Spleen (tissue), 7 donors: Measurements from ENCODE around the gene TENT4B.

Experiments
- POLR2A ChIP-seq, 3 donors: fragments of 450-650 bp; IDR thresholded peaks; one replicate each; pipeline ENCODE4 v1.5.1; 2017; ENCODE audit warnings: antibody characterized with exemption in 3 of 3, mild to moderate bottlenecking in 1 of 3
- POLR2AphosphoS5 ChIP-seq, 3 donors: sonication (generic); formaldehyde crosslinking; IDR thresholded peaks; one replicate each; pipeline ENCODE4 v1.5.1; 2017; ENCODE audit warnings: antibody characterized with exemption in 3 of 3
- TF ChIP-seq, protein P1 (sequence below), 11 experiments: fragments of 200-600 bp in 7 of 11; fragments of 450-650 bp in 4 of 11; sonication (generic) in 4 of 11; IDR thresholded peaks in 8 of 11; conservative IDR thresholded peaks in 3 of 11; 1 replicate in 7 of 11; 2 replicates in 4 of 11; pipeline versions ENCODE4 v1.4.0 to v1.8.0; 2016 to 2021; ENCODE audit warnings: antibody characterized with exemption in 11 of 11, inconsistent platforms in 4 of 11, mild to moderate bottlenecking in 1 of 11
- donor health status: DM: no; HTN: no; CAD: no; lungs with moderate emphysema.
- donor health status: DM: no; HTN: no; CAD: no.
- donor health status: DM: no; HTN: no; CAD: no.

DNA sequence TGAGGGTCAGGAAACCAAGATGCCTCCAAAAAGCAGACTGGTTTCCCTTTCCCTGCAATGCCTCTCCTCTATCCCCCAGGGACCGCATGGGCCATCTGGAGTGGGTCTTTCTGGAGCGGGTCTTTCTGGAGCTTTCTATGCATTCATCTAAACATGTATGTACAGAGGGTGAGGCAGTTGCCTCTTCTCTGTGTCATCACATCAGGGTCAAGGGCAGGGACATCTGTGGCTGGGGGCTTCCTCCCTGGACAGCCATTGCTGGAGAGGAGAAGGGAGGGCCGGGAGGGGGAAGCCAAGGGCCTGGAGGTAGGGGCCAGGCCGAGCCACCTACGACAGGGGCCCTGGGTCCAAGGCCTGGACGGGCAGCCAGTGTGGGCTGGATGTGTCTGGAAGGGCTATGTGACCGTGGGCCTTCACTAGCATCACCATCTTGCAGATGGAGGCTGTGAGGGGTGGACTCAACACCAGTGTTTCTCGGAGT, 114.1 kb downstream of the TENT4B start:
- TF ChIP-seq, protein P1, sequence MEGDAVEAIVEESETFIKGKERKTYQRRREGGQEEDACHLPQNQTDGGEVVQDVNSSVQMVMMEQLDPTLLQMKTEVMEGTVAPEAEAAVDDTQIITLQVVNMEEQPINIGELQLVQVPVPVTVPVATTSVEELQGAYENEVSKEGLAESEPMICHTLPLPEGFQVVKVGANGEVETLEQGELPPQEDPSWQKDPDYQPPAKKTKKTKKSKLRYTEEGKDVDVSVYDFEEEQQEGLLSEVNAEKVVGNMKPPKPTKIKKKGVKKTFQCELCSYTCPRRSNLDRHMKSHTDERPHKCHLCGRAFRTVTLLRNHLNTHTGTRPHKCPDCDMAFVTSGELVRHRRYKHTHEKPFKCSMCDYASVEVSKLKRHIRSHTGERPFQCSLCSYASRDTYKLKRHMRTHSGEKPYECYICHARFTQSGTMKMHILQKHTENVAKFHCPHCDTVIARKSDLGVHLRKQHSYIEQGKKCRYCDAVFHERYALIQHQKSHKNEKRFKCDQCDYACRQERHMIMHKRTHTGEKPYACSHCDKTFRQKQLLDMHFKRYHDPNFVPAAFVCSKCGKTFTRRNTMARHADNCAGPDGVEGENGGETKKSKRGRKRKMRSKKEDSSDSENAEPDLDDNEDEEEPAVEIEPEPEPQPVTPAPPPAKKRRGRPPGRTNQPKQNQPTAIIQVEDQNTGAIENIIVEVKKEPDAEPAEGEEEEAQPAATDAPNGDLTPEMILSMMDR (IDR thresholded peaks at IDR 0.05 in 8 of 11, conservative IDR thresholded peaks at IDR 0.05 in 3 of 11): no peak
- TF ChIP-seq POLR2AphosphoS5 (IDR thresholded peaks at IDR 0.05) (no peak), POLR2A (IDR thresholded peaks at IDR 0.05) (no peak)
